Fibroblast of lung (primary cell): ENCODE data around the gene SAFB2. TPM values are rescaled to one million over a fixed set of nuclear protein-coding genes. Genes with fewer than 3 reads are reported as not detected.

Experiments
- DNase-seq, 2 donors: peaks; one replicate each; pipeline versions ENCODE4 v3.0.0 to v3.0.0-alpha.2; 2010; ENCODE audit warnings: low read depth in 2 of 2
- H2AFZ ChIP-seq: 2 replicates; pipeline ENCODE4 v1.5.1; 2012; ENCODE audit warnings: low read length, control low read depth, inconsistent platforms
- H3K27ac ChIP-seq: 2 replicates; pipeline ENCODE4 v1.5.1; 2011; ENCODE audit warnings: low read length, control low read depth; ENCODE audit not compliant: insufficient read depth
- H3K27me3 ChIP-seq: 2 replicates; pipeline ENCODE4 v1.5.1; 2011; ENCODE audit warnings: mild to moderate bottlenecking, low read length; ENCODE audit not compliant: control insufficient read depth, insufficient read depth
- H3K36me3 ChIP-seq: 2 replicates; pipeline ENCODE4 v1.5.1; 2011; ENCODE audit warnings: low read length; ENCODE audit not compliant: control insufficient read depth, insufficient read depth
- H3K4me1 ChIP-seq: 2 replicates; pipeline ENCODE4 v1.5.1; 2011; ENCODE audit warnings: low read length; ENCODE audit not compliant: control insufficient read depth, insufficient read depth; ENCODE audit errors: extremely low read depth
- H3K4me2 ChIP-seq: 2 replicates; pipeline ENCODE4 v1.5.1; 2011; ENCODE audit warnings: low read length, control low read depth; ENCODE audit not compliant: insufficient read depth; ENCODE audit errors: extremely low read depth
- H3K4me3 ChIP-seq, 4 experiments: fragments of 200-600 bp in 1 of 4; sonication (generic) in 1 of 4; replicated peaks in 1 of 4; 2 replicates each; pipeline ENCODE4 v1.5.1; 2011 to 2016; ENCODE audit warnings: low read length in 4 of 4, low read depth in 3 of 4, mild to moderate bottlenecking in 3 of 4, control low read depth in 2 of 4, inconsistent platforms in 1 of 4, mixed read lengths in 1 of 4; ENCODE audit not compliant: insufficient read depth in 1 of 4; ENCODE audit errors: control extremely low read depth in 1 of 4
- H3K79me2 ChIP-seq: 2 replicates; pipeline ENCODE4 v1.5.1; 2012; ENCODE audit warnings: mild to moderate bottlenecking, low read length, inconsistent platforms; ENCODE audit not compliant: control insufficient read depth, insufficient read depth
- H3K9ac ChIP-seq: 2 replicates; pipeline ENCODE4 v1.5.1; 2011; ENCODE audit warnings: mild to moderate bottlenecking, low read length, control low read depth; ENCODE audit not compliant: insufficient read depth
- H3K9me3 ChIP-seq: 2 replicates; pipeline ENCODE4 v1.5.1; 2012; ENCODE audit warnings: low read depth, low read length; ENCODE audit not compliant: control insufficient read depth, insufficient read depth
- H4K20me1 ChIP-seq: 2 replicates; pipeline ENCODE4 v1.5.1; 2011; ENCODE audit warnings: low read length; ENCODE audit not compliant: control insufficient read depth, insufficient read depth; ENCODE audit errors: extremely low read depth
- EZH2 ChIP-seq: IDR thresholded peaks from 2 replicates; pipeline ENCODE4 v1.5.1; 2012; ENCODE audit warnings: low read length, control low read depth, mild to moderate bottlenecking; ENCODE audit errors: missing control alignments
- polyA plus RNA-seq, 2 donors: library from polyadenylated mRNA; depleted of rRNA in 1 of 2; stranded (reverse) in 1 of 2; unstranded in 1 of 2; fragments of >200 nt; gene quantifications; 2 replicates each; pipeline ENCODE4 v1.2.1, GENCODE V29; 2011 to 2012; ENCODE audit warnings: missing spikeins in 1 of 2
- total RNA-seq: library from RNA; depleted of rRNA; stranded (reverse); fragments of >200 nt; gene quantifications from 2 replicates; pipeline ENCODE4 v1.2.1, GENCODE V29; 2014
- TF ChIP-seq, protein P1 (sequence below), 2 donors: IDR thresholded peaks in 1 of 2; conservative IDR thresholded peaks in 1 of 2; 1 replicate in 1 of 2; 2 replicates in 1 of 2; pipeline ENCODE4 v1.5.1; 2011 to 2012; ENCODE audit warnings: low read length in 2 of 2, control low read depth in 1 of 2, inconsistent platforms in 1 of 2, low read depth in 1 of 2, mild to moderate bottlenecking in 1 of 2

Gene SAFB2
- total and polyA plus RNA-seq, 2 donors (not counting 1 experiment from before 2014, with no cell fraction given), result 16.9 to 35.8 TPM

DNA sequence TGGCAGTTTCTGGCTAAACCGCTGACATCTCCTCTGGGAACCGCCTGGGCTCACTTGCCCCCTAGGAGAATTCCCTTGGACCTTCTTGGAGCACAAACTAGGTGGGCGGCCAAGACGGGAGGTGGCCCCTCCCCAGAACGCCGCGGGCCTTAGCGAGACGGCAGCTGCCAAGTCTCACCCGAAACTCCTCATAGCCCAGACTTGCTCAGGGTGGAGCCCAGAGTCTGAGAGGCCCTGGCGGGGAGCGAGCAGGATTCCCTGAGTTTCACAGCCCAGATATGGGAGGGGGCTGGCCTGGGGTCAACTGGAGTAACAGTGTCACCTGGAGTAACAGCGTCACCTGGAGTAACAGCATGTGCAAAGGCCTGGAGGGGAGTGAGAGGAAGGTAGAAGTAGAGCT, 64.9 kb downstream of the SAFB2 start:
- TF ChIP-seq, protein P1, sequence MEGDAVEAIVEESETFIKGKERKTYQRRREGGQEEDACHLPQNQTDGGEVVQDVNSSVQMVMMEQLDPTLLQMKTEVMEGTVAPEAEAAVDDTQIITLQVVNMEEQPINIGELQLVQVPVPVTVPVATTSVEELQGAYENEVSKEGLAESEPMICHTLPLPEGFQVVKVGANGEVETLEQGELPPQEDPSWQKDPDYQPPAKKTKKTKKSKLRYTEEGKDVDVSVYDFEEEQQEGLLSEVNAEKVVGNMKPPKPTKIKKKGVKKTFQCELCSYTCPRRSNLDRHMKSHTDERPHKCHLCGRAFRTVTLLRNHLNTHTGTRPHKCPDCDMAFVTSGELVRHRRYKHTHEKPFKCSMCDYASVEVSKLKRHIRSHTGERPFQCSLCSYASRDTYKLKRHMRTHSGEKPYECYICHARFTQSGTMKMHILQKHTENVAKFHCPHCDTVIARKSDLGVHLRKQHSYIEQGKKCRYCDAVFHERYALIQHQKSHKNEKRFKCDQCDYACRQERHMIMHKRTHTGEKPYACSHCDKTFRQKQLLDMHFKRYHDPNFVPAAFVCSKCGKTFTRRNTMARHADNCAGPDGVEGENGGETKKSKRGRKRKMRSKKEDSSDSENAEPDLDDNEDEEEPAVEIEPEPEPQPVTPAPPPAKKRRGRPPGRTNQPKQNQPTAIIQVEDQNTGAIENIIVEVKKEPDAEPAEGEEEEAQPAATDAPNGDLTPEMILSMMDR (conservative IDR thresholded peaks at IDR 0.05 in 1 of 2, IDR thresholded peaks at IDR 0.05 in 1 of 2; ENCODE audit: low read depth in 1 of 2, low read length in 2 of 2), result no peak
- TF ChIP-seq EZH2, result no peak
- no peak overlapping the region for H2AFZ ChIP-seq
- H3K4me3 ChIP-seq, result no peak overlapping the region
- no peaks in the 10 kb centered on the region for H4K20me1 ChIP-seq
- no peaks in the 10 kb centered on the region for H3K79me2 ChIP-seq
- no peaks in the 10 kb centered on the region for H3K36me3 ChIP-seq
- H3K27ac ChIP-seq, result no peak overlapping the region
- peaks cover 2% of the 10 kb centered on the region for H3K27me3 ChIP-seq
- DNase-seq, result no peak
- no peaks in the 10 kb centered on the region for H3K4me1 ChIP-seq
- H3K9ac ChIP-seq, result no peak overlapping the region
- no peak overlapping the region for H3K4me2 ChIP-seq
- H3K9me3 ChIP-seq, result no peaks in the 10 kb centered on the region

DNA sequence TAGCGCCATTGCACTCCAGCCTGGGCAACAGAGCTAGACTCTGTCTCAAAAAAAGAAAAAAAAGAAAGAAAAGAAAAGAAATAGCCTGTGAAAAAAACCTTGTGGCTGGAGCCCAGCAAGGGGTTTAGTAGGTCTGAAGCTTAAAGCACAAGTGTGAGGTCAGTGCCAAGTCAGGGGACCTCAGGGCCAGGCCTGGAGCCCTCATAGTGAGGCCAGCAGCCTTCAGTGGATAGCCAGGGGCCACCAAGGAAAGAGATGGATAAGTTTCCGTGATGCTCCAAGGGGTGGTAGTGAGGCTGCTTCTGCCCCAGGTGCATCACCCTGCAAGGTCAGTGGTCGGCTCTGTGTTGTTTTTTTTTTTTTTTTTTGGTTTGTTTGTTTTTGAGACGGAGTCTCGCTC, 67.7 kb downstream of the SAFB2 start:
- Histone ChIP-seq H4K20me1 (no peaks in the 10 kb centered on the region), H3K27me3 (peaks cover 2% of the 10 kb centered on the region), H3K36me3 (no peaks in the 10 kb centered on the region), H3K27ac (no peak overlapping the region), H3K4me2 (no peak overlapping the region), H3K79me2 (no peaks in the 10 kb centered on the region), H3K4me3 (no peak overlapping the region), H2AFZ (no peak overlapping the region), H3K9me3 (no peaks in the 10 kb centered on the region), H3K4me1 (no peaks in the 10 kb centered on the region), H3K9ac (no peak overlapping the region)
- no peak for DNase-seq
- TF ChIP-seq, protein P1 (conservative IDR thresholded peaks at IDR 0.05 in 1 of 2, IDR thresholded peaks at IDR 0.05 in 1 of 2; ENCODE audit: low read depth in 1 of 2, low read length in 2 of 2), result no peak
- TF ChIP-seq EZH2, result no peak

DNA sequence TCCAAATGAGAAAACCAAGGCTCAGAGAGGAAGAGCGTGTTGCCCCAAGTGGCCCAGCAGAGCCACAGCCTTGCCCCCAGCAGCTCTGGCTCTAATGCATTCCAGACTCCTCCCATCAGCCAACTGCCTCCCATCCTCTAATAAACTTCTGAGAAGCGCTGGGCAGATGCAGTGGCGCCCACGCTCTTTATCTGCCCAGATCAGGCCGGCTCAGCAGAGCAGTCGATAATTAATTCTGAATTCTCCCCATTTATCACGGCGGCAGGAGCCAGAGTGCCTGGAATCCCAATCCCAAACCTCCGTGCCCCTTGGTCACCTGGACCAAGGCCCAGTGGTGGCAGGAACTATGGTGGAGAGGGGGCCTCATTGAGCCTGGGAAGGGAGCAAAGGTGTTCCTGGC, 68.7 kb downstream of the SAFB2 start:
- Histone ChIP-seq H3K4me2 (no peak overlapping the region), H3K4me1 (no peaks in the 10 kb centered on the region), H3K9me3 (no peaks in the 10 kb centered on the region), H3K36me3 (no peaks in the 10 kb centered on the region), H2AFZ (no peak overlapping the region), H3K27ac (no peak overlapping the region), H3K4me3 (no peak overlapping the region), H3K27me3 (peaks cover 2% of the 10 kb centered on the region), H3K79me2 (no peaks in the 10 kb centered on the region), H4K20me1 (no peaks in the 10 kb centered on the region), H3K9ac (no peak overlapping the region)
- DNase-seq, result no peak
- TF ChIP-seq EZH2, result no peak
- TF ChIP-seq, protein P1 (conservative IDR thresholded peaks at IDR 0.05 in 1 of 2, IDR thresholded peaks at IDR 0.05 in 1 of 2; ENCODE audit: low read depth in 1 of 2, low read length in 2 of 2), result no peak
